CD4-positive, alpha-beta T cell treated with Interleukin-6 at 100 ng/mL for 8 hours (primary cell): ENCODE results near the gene XPC.

Source experiments
- DNase-seq: peaks from one replicate; pipeline ENCODE4 v3.0.0-alpha.2; 2020; ENCODE audit warnings: mixed read lengths, low spot score

XPC gene

DNA sequence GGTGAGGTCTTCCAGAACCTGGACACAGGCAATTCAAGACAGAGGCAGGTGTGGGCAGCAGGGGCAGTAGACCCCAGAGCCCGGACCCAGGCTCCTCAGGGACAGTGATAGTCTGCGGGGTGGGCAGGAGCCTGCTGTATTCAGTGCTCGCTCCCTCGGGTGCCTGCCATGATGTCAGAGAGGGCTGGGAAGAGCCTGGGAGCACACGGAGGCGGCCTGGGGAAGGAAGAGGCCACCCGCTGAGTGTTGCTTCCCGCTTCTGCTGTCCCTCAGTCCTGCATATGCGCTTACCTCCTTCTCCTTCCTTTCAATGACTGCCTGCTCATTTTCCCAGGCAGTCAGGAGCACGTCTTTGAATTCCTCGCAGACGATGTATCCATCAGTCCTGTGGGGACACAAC, 30.8 kb downstream of the XPC start:
- no peak for DNase-seq

DNA sequence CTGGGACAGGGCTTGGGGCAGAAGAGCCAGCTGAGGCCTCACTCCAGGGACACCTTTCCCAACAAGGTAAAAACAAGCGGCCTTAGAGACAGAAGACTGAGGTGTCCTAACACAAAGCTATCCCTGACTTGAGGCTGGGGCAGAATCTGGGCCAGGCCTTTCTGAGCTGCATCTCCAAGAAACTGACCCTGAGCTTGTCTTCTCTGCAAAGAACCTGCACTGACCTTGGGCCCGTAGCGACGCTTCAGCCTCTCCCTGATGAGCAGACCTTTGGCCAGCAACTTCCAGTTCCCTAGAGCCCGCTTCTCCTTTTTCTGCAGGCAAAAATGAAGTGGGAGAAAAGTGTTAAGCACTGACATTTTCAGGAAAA, 31.4 kb downstream of the XPC start:
- no peak for DNase-seq

DNA sequence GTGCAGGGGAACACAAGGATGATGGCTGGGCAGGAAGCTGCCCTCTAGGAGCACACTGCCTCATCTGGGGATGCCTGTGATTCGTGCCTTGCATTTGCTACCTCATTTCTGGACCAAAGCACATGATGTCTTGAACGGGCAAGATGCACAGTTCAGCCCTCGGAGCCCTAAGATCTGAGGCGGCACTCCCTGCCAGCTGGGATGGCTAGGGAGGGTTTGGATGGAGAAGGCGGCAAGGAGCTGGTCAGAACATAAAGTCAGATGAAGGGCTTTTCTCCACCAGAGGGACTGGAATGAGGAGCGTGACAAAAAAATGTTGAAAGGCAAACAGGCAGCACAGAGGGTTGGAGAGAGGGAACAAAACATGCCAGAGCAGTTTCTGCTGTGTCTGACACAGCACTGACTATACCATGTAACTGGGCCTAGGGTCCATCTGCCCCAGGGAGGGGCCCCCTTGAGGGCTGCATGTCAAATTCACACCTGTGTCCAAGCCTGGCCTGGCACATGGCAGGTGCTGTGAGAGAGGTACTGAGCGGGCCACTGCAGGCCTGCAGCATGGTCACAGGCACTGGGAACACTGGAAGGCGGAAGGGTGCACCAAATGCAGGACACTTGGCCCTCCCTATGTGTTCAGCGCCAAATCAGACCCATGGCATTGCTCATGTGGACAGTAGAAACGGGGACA, 31.9 kb downstream of the XPC start:
- DNase-seq = no peak

DNA sequence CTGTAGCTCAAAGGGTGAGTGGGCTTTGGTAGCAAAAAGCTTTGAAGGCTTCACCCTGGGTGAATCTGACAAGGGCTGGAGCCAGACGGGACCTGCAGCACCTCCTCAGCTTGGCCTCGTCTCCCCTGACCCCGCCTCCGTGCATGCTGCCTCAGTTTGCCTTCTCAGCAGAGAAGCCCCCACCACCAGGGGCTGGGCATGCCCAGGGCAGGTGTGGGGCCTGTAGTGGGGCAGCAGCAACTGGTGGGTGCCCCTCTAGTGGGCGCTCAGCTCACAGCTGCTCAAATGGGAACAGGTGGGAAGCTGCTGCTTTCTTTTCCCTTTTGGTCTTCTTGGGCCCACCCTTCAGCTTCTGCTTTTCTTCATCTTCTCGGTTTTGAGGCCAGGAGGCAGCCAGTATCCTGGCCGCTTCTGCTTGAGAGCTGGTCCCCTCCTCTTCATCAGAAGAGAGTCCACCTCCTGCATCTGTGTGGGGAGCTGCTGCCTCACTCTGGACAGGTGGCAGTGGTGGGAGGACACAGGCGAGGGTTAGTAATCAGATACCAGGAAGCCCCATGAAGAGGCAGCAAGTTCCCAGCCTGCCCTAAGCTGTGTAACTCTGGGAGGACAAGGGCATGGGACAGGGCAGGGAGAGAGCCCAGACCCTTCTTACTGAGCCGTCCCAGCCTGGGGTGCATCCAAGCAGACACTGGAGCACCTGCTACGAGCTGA, 32.6 kb downstream of the XPC start:
- no peak for DNase-seq

DNA sequence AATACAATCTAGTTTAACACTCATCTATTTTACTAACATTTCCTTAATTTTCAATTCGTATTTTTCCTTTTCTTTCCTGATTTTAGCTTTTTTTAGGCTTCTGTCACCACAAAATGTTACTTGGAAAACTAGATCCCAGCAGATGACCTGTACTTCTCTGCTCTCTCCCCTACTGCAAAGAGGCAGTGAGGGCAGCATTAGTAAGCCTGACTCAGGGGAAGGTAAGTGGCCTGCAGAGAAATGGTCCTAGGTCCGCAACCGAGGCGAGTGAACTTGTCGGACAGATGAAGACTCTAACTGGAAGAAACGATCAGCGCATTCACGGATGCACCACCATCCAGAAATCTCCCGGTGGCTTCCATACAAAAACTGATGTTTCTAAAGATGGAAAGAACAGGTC, 33.2 kb downstream of the XPC start:
- no peak for DNase-seq

DNA sequence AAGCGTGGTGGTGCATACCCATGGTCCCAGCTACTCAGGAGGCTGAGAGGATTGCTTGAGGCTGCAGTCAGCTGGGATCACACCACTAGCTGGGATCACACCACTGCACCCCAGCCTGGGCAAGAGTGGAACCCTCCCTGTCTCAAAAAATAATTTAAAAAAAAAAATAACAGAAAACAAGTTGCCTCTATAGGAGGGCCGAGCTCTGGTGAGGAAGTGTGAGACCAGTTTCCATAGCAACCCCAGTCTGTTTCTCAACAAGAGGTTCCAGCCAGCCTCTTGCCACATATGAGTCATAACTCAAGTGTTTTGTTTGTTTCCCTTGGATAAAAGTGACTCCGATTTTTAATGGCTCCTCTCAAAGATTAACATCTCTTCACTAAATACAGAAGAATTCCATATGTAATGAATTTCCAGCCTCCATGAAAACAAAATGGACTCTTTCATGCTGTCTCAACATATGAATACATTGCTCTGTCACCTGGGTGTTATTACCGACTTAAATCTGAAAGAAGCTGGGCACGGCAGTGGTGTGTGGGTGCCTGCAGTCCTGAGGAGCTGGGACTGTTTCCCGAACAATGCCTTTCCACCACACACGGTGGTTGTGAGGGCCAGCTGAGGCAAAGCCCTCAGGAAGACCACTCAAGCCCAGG, 33.9 kb downstream of the XPC start:
- DNase-seq = peak; percentile 92

DNA sequence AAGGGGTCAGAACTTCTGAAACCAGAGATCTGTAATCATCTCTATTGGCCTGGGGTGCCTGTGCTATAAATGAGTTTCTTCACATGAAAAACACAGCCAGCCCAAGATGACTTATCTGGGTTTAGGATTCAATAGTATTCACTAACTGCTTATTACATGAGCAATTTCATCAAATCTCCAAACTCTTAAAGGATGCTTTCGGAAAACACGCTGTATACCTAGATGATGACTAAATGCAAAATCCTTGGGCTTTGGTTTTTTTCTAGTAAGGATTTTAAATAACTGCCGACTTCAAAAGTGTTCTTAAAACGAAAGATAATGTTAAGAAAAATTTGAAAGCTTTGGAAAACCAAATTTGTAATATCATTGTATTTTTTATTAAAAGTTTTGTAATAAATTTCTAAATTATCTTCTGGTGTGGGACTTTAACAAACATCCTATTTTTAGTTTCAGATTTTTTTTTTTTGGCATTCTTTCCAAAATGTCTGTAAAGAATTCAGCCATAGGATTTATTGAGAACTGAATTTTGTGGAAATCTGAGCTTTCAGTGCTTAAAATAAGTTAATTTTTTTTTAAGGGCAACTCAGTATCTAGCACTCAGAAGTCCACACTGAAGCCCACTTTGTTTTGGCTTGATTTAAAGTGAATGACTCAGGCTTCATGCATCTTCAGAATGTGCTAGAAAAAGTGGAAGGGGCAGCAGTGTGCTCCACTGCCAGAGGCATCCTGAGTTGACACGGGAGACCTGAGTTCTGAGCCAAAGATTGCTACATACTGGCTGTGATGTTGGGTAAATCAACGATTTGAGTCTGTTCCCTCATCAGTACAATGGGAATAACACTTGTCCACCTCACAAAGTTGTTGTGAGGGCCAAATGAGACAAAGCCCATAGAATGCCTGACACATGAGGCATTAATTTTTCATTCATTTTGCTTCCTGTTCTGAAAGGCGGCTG, 34.9 kb downstream of the XPC start:
- no peak for DNase-seq

DNA sequence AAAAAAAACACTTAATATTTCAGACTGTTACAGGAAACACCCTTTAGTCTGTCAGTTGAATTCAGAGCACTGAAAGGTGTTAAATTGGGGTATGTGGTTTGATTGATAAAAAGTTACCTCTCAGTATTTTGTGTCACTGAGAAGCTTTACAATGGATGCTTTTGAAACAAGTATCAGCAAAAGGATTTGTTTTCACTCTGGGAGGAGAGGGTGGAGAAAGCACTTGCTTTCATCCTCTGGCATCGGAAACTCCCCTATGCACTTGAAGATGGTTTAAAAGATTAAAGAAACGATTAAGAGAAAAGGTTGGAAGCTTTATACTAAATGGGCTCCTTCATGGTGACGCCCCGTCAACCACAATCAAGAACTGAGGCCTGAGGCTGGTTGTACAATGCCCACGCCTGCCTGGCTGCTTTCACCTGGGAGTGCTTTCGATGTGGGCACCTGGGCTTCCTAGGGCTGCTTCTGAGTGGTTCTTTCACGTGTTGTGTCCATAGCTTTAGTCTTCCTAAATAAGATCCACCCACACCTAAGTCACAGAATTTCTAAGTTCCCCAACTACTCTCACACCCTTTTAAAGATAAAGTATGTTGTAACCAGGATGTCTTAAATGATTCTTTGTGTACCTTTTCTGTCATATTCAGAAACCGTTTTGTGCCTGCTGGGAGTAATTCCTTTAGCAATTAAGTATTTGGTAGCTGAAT, 35.7 kb downstream of the XPC start:
- DNase-seq = peak; percentile 60

DNA sequence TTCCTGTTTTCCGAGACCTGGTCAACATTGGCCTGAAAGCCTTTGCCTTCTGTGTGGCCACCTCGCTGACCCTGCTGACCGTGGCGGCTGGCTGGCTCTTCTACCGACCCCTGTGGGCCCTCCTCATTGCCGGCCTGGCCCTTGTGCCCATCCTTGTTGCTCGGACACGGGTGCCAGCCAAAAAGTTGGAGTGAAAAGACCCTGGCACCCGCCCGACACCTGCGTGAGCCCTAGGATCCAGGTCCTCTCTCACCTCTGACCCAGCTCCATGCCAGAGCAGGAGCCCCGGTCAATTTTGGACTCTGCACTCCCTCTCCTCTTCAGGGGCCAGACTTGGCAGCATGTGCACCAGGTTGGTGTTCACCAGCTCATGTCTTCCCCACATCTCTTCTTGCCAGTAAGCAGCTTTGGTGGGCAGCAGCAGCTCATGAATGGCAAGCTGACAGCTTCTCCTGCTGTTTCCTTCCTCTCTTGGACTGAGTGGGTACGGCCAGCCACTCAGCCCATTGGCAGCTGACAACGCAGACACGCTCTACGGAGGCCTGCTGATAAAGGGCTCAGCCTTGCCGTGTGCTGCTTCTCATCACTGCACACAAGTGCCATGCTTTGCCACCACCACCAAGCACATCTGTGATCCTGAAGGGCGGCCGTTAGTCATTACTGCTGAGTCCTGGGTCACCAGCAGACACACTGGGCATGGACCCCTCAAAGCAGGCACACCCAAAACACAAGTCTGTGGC, 36.6 kb downstream of the XPC start:
- no peak for DNase-seq

DNA sequence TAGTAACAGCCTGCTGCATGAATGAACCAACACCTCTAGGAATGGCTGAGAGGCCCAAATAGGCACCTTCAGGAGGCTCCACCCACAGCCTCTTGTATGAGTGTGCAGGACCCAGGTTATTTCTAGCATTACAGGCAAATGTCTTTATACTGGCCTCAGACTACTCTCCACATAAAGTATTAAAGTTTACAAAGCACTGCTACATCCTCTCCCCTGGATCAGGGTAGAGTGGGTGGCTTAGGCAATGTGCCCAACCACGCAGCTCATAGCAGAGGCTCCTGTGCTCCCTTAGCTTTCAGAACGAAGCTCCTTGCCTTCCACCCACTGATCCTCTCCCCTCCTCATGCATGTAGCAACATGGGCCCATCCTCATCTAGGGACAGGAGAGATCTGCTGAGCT, 37.3 kb downstream of the XPC start:
- DNase-seq = no peak

DNA sequence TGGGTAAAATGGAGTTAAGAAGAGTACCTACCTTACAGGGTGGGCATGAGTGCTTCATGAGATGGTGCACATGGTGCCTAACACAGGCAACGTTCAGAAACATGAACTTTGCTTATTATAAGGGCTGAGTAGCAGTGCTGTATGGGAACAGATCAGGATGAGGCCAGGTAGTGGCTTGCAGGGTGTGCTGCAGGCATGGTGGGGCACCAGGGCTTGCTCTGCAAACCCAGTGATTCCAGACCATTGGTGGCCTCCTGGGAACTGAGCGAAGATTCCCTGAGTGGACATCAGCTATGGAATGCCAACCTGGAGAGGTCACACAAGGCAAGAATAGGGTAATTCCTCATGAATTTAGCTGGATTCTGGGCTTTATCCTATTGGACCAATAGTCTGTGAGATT, 37.7 kb downstream of the XPC start:
- DNase-seq = no peak

DNA sequence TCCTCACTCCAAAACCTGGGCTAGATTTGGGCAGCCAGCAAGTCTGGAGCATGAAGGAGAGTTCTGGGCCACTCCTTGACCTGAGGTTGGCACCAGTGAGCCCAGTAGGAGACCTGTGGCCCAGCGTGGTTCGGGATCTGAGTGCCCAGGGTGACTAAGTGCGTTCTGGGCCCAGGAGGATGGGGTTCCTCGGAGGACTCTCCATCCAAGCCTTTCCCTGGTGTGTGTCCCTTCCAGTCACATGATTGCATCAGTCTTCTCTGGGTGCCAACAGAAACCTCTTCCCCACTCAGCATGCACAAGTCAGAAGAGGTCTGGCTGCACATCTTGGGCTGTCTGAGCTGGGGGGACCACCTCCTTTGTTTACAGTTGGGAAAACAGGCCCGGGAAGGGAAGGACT, 38.6 kb downstream of the XPC start:
- DNase-seq = no peak

DNA sequence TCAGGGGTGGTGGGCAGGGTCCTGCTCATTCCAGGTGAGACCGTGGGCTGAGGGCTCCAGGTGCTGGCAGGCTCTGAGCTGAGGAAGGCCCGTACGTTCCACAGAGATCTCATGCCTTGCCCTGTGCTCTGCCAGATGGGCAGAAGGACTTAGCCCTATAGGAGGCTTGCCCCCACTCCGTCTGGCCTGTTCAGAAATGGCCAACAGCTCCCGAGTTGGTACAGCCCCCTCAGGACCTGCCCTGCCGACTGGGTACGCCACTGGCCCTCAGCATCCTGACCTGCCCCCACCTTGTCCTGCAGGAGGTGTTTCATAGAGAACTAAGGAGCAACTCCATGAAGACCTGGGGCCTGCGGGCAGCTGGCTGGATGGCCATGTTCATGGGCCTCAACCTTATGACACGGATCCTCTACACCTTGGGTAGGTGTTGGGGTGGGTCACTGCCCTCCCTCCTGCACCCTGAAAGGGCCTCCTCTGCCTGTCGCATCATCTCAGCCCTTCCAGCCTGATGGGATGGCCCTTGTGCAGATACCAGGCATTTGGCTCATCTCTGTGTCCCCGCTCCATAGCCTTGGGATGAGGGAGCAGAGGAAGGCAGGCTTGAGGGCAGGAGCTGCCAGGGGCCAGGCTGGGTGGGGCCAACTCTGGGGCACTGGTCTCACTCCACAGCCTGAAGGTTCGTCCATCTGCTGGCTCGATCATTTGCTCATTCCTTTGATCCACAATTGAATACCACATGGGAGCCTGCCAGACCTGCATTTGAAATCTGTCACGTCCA, 39.3 kb downstream of the XPC start:
- no peak for DNase-seq

DNA sequence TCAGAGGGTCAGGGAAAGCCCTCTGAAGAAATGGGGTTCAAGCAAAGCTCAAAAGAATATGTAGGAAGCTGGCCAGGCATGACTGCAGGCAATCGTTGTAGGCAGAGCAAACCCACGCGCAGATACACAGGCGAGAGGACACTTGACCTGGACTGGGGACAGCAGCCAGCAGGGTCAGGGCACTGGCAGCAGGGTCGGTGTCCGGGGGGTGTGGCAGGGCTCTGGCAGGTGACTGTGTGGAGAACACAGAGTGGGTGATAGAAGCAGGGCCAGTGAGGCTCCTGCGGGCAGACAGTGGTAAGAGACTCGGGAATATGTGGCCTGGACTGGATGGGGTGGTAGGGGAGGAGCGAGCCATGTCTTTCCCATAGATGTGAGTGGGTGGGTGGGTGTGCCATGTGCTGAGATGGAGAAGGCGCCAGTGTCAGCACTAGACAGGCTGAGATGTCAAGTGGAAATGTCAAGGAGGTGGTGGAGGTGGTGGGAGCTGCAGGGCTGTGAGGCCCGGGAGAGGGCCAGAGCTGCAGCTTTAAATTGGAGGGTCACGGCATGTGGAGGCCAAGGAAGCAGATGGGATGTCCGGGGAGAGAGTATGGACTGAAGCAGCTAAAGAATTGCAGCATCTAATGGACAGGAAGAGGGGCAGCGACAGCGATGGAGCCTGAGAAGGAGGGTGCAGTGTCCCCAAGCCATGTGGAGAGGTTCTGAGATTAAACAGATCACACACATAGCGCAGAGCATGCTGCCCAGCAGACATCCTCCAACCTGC, 40.1 kb downstream of the XPC start:
- no peak for DNase-seq

DNA sequence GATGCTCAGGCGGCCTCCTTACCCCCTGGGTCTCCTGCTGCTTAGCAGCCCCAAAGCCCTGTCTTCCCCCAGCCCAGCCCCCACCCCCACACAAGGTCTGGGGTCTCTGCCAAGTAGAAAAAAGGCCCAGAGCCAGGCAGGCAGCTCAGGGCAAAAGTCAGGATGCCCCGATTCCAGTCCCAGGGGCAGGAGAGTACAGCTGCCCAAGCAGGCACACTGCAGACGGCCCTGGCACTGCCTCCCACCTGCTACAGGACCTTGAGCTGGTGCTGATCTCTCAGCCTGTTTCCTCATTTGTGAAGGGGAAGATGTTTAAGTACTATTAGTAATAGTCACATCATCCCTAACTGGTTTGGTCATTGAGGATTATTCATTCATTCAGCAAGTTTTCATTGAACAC, 41.0 kb downstream of the XPC start:
- DNase-seq = no peak

DNA sequence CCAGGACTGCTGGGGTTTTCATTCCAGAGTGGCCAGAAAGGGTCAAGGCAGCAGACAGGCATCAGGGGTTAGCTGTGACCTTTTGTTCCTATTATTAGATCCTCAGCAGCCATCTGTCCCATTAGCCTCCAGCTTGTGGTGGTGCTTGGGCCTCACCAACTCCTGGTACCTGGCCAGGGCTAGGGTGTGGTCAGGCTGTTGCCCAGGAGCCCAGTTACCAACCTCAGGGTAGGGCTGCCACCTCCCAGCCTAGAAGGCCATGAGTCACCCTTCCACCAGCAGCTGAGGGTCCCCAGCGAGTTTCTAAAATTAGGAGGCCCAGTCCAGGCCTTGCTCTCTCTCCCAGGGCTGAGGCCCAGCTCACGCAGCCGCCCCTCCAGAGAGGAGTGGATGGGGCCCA, 41.4 kb downstream of the XPC start:
- DNase-seq = no peak

DNA sequence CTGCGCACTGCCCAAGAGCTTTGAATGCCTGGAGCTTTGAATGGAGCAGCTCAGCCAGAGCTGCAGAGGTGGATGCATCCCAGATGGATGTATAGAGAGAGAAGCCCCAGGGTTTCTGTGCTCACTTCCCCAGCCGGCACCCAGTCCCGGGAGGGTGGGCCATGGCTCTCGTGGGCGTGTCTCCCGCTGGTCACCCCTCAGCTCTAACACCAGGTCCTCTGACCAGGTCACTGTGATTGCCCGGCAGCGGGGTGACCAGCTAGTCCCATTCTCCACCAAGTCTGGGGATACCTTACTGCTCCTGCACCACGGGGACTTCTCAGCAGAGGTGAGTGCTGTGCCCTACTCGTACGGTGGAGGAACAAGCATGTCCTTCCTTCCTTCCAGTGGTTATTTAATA, 42.8 kb downstream of the XPC start:
- no peak for DNase-seq

DNA sequence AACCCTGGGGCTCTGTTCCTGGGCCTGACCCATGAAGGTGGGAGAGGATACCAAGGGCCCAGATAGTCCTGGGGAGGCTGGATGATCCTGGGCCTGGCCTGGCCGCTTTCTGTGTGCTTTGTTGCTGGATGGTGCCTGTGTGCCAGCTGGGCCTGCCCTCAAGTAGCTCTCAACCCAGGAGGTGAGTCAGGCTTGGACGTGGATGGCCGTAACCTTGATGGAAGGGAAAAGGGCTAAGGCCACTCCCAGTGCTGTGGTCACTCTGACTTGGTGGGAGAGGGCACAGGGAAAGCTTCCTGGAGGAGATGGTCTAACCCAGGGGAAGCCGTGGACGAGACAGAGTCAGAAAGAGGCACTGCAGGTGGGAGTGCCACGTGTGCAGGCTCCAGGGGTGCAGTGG, 44.1 kb downstream of the XPC start:
- no peak for DNase-seq

DNA sequence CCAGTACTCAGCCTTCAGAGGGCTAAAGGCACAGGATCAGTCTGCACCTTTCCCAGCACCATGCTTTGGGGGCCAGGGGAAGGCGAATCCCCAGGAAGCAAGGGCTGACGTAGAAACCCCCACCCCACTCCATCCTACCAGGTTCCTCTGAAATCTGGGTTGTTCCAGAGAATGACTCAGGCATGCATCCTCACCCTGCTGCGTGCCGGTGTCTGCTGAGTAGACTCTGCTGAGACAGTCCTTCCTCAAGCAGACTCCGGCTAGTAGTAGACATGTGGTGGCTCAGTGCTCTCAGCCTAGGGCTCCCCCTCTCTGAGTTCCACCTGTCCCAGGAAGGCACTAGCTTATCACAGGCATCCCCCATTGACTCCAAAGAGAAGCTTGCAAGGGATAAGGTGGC, 44.5 kb downstream of the XPC start:
- DNase-seq = no peak
